HG02943 (cell line): ENCODE results near the gene APBB2.
A peak's percentile ranks its signal among the peaks of the same experiment; 100 is the strongest.

Experiments used
- ATAC-seq: cut with Tn5 transposase; IDR thresholded peaks from one replicate; pipeline ENCODE4 v1.9.1; 2021; ENCODE audit warnings: mild to moderate bottlenecking, low read depth, moderate library complexity; ENCODE audit not compliant: unreplicated experiment

The APBB2 gene

DNA sequence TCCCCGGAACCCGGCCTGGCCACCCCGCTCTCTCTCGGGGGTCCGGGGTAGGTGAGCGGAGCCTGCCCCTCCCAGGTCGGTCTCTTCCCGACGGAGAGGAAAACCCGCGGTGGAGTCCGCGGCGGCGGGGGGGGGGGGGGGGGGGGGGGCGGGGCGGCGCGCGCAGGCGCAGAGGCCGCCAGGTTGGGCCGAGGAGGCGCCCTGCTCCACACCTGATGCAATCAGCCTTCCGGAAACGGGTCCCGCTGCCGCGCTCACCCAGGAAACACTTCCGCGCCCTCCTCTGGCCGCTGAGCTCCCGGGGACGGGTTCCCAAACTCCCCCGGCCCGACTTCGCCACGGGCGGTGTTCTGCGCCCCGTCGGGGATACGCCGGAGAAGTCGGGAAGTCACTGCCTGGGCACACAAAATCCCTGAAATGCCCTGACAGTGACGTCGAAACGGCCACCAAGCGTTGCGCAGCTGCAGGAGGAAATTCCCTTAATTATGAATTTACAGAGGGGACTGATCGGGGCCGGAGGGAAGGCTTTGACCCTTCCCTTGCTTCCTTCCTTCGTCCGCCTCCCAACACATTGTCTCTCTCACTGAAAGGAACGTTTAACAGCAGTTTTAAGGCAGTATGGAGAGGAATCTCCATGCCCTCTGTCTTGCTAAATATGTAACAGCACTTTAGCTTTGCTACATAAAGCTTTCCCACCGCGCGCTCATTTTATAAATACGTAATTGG is 2.1 kb upstream of the APBB2 start:
- ATAC-seq = peak; percentile 59

DNA sequence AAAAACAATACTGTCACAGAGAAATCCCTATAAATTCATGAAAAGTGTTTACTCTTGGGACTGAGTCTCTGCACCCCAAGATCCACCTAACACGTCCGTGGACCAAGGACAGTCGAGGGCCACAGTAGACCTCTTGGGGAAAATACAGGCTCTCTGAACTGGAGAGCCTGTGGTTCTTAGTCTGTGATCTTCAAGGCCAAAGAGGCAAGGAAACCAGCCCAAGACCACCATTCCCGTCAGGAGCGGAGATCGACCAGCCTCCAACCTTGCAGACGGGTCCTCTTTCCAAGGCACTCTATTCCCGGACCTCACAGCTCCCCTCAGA is 1.6 kb upstream of the APBB2 start:
- ATAC-seq = no peak

DNA sequence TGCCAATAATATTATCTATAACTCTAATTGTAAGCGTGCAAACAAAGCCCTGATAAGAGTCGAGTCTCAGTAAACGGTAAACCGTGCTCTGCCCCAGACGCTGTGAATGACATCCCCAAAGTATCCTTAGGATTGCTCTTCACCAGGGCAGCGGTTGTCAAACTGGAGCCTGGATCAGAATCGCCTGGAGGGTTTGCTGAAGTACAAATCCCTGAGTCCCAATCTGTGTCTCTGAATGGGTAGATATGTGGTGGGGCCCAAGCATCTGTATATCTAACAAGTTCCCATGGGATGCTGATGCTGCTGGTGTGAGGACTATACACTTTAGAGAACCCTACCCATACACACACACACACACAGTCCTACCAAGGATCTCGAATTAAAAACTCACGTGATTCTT is 813 bp upstream of the APBB2 start:
- ATAC-seq = no peak

DNA sequence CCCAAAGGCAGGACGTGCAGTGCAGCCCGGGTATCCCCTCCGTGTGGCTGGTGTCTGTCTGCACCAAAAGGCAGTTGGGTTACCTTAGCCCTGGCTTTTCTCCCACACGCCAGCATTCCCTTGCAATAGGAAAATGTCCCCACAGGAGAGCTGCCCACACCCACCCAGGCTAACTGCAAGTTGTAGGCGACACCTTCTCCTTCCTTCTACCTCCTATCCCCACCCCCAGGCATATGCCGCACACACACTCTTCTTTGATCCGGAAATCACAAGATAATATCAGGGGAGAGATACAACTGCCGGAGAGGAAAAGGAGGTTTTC is 444 bp upstream of the APBB2 start:
- no peak for ATAC-seq

DNA sequence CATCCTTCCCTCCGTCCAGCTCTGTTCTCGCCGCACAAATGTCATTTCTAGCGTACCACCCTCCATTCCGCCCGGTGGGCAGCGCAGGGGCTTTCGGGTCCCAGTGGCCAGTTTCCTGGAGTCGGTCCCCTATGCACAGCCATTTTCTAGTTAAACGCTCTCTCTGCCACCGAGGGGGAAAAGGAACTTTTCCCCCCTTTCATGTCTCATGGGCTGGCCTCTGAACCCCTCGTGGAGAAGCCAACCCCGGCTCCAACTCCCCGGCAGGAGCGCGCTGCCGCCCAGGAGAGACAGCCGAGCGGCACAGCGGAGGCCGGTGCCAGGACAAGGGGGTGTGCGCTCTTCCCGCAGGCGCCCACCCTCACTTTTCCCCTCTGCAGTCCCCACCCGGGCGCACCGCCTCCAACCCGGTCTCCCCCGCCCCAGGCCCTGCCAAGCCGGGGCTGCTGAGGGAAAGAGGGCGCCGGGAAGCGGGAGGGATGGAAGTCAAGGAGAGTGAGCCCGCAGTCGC is 662 bp downstream of the APBB2 start:
- no peak for ATAC-seq

DNA sequence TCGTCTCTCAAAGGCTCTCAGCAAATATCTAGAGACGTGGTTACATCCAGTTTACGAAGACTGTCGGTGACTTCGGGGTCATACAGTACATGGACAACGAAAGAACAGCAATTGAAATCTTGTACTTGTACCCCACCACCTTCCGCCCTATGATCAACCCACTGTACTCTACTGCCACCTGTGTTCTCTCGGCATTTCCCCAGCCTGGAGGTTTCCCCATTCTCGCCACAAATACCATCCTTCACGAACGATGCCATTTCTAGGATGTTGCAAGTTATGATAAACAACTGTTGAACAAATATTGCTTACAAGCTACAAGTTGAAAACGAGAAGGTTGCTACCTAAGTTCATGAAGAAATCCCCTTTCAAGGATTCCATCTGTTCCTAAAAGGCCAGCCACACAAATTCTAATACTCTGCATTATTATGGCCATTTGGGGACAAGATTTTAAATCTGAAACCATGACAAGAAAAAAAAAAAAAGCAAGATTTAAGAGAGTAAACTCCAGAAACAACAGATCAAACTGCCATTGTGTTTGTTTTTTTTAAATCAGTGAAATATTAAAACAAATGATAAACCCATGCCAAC is 1.6 kb downstream of the APBB2 start:
- no peak for ATAC-seq

DNA sequence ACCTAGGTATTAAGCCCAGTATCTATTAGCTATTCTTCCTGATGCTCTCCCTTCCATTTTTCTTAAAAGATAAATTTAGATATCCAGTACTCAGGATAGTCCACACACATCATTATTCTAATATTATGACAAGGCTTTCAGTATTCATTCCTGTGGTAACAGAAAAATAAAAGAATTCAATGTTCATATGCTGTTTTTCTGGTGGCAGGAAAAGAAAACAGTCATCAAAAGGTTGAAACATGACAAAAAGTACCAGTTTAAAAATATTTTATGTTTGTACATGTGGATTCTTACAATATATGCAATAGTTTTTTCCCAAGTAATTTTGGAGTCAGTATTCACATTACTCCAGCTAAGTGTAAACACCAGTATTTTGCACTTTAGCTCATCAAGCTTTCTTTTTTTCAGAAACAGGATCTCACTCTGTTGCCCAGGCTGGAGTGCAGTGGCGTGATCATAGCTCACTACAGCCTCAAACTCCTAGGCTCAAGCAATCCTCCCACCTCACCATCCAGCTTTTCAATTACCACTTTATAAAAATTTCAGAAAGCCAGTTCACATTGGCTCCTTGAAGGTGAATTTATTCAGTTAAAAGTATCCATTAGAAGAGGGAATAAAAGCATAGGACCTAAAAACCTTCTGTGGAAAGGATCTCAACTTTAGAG is 2.3 kb downstream of the APBB2 start:
- ATAC-seq = no peak

DNA sequence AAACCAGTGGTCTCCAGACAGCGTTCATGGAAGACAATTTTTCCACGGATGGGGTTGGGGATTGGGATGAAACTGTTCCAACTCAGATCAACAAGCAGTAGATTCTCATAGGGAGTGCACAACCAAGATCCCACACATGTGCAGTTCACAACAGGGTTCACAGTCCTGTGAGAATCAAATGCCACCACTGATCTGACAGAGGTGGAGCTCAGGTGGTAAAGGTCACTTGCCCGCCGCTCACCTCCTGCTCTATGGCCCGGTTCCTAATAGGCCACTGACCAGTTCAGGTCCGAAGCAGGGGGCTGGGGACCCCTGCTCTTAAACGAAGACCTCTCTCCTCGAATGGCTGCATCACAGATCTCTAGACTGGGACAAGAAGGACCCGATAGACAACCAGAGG is 4.4 kb downstream of the APBB2 start:
- ATAC-seq = no peak

DNA sequence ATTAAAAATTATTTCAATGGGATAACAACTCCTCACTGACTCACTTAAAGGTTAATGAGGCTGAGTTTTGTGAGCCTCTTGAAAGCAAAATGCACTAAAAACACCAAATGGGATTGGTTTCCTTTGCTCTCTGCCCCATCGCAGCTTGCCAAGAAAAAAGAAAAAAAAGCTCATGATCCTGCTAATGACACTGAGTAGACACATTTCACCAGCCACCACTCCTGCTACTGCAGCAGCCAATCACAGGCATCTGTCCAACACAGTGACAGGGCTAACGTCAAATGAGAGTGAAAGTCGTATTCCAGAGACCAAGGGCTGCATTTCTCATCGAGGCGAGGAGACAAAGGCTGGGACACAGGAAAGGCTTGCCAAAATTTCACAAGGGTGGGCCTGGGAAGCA is 5.2 kb downstream of the APBB2 start:
- ATAC-seq = no peak

DNA sequence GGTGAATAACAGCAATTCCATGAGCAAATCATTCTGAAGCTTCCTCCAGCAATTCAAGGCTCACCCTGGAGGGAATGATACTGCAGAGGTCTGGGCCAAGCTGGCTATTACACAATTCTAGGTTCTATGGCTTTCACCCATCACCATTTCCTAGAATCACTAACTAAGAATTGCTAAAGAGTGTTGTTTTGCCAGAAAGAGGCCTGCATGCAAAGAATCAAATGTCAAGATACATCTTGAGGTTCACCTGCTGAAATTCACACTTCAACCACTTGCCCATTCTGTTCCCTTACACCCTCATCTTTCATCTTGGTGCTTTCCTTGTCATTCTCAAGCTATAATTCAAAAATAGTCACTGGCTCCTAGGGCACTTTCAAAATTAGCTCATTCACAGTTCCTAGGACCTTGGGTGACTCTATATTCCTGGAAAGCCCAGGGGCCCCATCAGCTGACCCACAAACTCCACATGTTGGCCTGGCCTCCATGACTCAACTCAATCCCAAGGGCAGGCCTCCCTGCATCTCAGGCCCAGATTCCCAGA is 7.0 kb downstream of the APBB2 start:
- no peak for ATAC-seq

DNA sequence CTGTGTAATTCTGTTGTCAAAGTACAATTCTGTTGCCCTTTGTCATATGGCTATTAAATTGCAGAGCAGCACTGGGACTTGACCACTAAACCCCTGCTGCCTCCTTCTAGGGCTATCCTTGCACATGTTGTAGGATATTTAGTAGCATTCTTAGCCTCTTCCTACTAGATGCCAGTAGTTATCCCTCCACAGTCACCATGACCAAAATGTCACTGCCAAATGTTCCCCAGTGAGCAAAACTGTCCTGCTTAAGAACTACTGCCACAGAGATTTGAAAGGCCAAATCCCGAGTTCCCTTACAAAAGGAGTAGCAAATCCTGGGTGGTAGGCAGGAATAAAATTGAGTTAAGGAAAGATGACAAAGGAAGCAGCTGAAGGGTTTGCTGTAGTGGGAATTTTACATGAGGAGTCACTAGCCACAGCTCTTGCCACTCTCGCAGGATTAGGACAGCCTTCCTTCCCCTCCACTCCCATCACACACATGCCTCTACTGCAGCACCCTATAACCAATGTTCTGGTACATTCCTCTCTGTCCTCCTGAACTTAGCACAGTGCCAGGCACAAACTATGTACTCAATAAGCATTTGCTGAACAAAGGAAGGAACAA is 8.4 kb downstream of the APBB2 start:
- no peak for ATAC-seq

DNA sequence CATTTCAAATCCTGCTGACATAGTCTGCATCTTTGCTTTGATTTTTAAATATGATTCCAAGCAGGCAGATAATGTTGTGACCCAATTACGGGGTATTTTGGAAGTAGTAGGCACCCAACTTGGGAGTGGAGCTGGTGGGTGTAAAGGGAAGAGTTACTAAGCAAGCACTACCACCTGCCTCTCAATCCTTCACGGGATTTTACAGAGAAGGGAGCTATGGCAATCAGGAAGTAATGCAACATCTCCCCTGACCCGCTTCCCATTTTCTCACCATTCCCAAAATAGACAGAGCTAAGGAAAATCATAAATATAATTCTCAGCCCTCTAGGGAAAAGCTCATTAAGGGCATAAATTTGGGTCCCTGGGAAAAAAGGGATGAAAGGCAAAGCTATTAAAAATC is 9.2 kb downstream of the APBB2 start:
- ATAC-seq = no peak

DNA sequence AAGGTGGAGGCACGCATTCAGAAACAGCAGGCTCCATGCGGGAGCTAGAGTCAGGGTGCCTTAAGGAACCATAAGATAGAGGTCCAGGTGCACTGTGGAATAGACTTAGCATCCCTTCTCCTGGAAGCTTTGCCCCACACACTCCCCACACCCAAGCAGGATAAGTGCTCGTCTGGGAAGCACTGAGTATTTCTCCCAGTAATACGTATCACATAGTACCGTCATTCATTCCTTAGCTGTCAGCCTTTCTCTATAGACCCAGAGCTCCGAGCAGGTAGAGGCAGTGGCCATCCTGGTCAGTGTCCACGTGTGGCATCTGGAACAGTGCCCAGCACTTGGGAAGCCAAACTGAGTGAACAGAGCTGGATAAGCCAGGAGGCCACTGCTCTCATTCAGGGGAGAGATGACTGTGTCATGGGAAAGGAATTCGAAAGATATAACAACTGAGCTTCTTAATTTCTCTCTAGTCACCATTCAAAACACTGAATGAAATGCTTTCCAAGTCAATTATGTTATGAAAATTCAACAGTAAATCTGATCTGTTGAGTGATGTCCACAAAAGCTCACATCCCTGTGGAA is 9.9 kb downstream of the APBB2 start:
- ATAC-seq = no peak

DNA sequence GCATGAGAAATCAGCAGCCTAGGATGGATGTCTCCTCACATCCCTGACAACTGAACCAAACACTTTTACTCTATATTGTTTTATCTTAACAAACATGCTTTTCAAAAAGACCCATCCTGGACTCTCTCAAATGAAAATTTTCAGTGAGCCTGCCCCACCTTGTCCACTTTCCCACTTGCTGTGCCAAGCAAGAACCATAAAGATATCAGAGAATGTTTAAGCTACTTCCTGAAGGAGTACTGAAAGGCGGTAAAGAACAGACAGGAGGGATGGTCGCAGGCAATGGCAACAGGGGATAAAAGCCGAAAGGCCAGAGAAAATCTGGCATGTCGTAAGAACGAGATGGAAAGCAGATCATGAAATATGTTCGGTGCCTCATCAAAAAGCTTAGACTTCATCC is 10.5 kb downstream of the APBB2 start:
- ATAC-seq = no peak

DNA sequence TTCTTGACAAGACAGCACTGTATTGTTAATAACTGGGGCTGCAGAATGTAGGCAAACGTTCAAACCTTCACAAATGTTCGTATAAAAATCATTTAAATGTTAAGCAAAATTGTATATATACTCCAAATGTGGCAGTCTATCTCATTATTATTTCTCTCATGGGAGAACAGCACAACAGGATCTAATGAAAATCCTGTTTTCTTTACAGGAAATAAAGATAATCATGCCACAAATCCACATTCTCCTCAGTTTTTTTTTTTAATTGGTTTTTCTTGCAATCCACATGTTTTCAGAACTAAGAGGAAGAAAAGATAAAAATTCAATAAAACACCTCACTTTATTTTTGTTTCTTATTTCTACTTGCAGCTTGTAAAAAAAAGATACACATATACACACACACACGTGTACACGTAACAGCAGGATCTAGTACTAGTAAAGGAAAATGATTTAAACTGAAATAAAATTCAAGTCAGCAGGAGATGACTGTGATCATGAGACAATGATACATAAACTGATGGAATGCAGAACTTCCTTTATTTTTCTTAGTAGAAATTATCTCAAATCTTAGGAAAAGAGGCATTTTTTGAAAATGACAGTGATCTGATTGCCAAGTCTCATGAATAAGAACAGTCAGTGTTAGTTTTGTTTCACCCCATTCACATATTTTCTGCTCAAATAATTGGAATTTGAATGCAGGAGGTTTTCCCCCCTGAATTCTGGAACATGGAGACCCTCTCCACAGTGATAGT is 11.3 kb downstream of the APBB2 start:
- no peak for ATAC-seq

DNA sequence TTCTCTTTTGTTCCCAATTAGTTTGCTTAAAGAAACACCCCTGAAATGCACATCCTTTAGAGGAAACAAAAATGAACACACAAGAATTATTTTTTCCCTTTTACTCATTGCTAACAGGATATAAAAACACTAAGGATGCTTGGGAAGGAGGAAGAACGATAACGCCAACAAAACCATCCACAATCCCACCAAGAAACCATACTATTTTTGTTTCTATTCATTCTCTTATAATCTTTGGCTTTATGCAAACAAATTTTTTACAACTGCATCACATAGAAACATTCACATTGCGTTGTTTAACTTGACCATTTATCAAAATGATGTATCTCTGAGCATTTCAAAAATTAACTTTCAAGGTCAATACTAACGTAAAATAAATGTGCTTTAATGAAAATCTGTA is 12.0 kb downstream of the APBB2 start:
- ATAC-seq = no peak

DNA sequence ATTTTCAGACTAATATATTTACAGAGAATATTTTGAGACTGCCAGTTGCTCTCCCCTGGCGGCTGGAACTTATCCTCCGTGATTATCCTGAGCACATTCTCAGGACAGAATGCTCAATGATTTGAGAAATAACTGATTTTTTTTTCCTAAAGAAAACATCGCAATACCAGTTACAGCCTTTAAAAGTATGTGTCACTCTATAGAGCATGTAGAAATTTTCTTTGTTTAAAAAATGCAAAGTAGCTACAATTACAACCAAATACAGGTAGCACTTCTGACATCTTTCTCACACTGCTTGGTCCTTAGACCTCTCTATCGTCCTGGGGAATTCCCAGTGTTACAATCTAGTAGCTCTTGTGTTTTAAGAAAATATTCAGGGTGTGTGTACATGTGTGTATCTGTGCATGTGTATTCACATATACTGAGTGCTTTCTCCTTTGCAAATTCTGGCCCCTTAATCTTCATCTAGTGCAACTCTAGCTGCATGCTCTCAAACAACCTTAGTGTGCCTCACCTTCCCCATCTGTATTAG is 13.8 kb downstream of the APBB2 start:
- no peak for ATAC-seq

DNA sequence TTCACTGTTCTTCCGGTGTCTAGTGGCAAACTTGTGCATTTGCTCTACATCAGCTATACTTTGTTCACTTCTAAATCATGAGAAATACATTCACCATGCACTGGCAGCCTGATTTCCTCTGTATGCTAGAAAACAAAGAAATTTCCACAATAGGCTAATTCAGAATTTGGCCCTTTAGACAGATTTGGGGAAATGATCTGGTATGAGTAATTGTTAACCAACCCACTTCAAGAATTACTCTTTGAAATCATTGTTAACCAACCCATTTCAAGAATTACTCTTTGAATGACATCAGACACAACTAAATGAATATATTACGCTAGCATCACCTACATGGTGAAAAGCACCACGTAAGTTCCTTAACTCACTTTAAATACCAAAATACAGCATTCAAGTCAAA is 14.6 kb downstream of the APBB2 start:
- ATAC-seq = no peak

DNA sequence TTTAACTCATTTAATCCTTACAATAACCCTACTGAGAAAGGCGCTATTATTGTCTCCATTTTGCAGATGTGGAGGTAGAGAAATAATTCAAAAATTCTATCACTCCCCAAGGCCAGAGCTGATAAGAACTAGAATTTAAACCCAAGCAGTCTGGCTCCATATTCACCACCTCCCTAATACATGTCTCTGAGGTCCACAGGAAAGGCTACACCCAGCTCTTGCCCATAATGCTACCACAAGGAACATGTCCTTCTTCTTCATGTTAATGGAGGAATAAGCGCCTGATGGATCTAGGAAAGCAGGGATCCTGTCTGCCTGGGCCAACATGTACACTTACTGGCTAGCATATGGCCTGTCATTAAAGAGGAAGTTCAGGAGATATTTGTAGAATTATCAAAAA is 16.3 kb downstream of the APBB2 start:
- ATAC-seq = no peak

DNA sequence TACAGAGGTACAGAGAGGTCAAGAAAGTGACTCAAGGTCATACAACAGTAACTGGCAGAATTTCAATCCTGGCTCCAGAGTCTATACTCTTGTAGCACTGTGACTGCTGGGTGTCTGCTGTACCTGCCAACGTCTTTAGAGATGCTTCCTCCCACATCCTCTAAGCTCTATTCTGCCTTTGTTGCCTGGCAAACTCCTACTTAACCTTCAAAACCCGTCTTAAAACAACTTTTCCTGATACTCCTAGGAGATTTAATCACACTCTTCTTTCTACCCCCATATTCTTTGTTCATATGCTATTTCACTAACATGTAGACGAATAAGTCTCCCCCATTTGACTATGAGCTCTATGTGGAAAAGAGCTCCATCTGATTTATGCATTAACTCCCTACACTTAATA is 16.8 kb downstream of the APBB2 start:
- no peak for ATAC-seq
